Epithelial cell of esophagus (primary cell): ENCODE results near the gene SH3PXD2A.
A peak's percentile ranks its signal among the peaks of the same experiment; 100 is the strongest.

Experiments
- DNase-seq: peaks from one replicate; pipeline ENCODE4 v3.0.0; 2010; ENCODE audit warnings: low read depth
- H3K4me3 ChIP-seq: 2 replicates; pipeline ENCODE4 v1.5.1; 2011; ENCODE audit warnings: mild to moderate bottlenecking, low read length, control low read depth
- CTCF ChIP-seq: IDR thresholded peaks from 2 replicates; pipeline ENCODE4 v1.5.1; 2011; ENCODE audit warnings: low read depth, mild to moderate bottlenecking, low read length, control low read depth, inconsistent platforms; ENCODE audit not compliant: insufficient read depth; ENCODE audit errors: missing control alignments

The SH3PXD2A gene

GRCh38 chr10:103752680-103753248 is 102.6 kb downstream of the SH3PXD2A start:
- no peak for DNase-seq
- H3K4me3 ChIP-seq: no peak overlapping the region
- peak; percentile 71 for TF ChIP-seq CTCF

- H3K4me3 ChIP-seq: no peak overlapping the region
- DNase-seq: no peak
- no peak for TF ChIP-seq CTCF
Observed at GRCh38 chr10:103751667-103752290, 103.6 kb downstream of the SH3PXD2A start.

GRCh38 chr10:103750836-103751235 is 104.5 kb downstream of the SH3PXD2A start:
- H3K4me3 ChIP-seq: no peak overlapping the region
- TF ChIP-seq CTCF: no peak
- no peak for DNase-seq

GRCh38 chr10:103749779-103750178 is 105.6 kb downstream of the SH3PXD2A start:
- H3K4me3 ChIP-seq: no peak overlapping the region
- TF ChIP-seq CTCF: no peak
- DNase-seq: no peak

- H3K4me3 ChIP-seq: no peak overlapping the region
Observed at GRCh38 chr10:103748020-103748419, 107.4 kb downstream of the SH3PXD2A start.

GRCh38 chr10:103747193-103747865 is 108.0 kb downstream of the SH3PXD2A start:
- no peak overlapping the region for H3K4me3 ChIP-seq
- no peak for TF ChIP-seq CTCF

More at GRCh38 chr10:103748020-103748419, 107.4 kb downstream of the SH3PXD2A start:
- TF ChIP-seq CTCF: no peak
- DNase-seq: peak; percentile 87

More at GRCh38 chr10:103747193-103747865, 108.0 kb downstream of the SH3PXD2A start:
- DNase-seq: no peak
